ENCODE results near the gene FGFR2. TPM values are rescaled to one million over a fixed set of nuclear protein-coding genes. Genes with fewer than 3 reads are reported as not detected.

The FGFR2 gene
- total RNA-seq, 6 donors from 2014 or later = 36.7 to 83.7 (median 64.1) TPM

- DNase-seq = no peak
- no peak for ATAC-seq (ENCODE audit: low FRiP score in 2 of 2)
- 72 to 76% methylated on average over 3 of the region's 3 CpGs for WGBS, 2 donors
Observed at GRCh38 chr10:121589553-121589952, 8.7 kb downstream of the FGFR2 start.

GRCh38 chr10:121583857-121584256 lies 14.4 kb downstream of the FGFR2 start:
- no peaks in the 10 kb centered on the region for H3K27me3 ChIP-seq
- H3K36me3 ChIP-seq = no peaks in the 10 kb centered on the region
- no peaks in the 10 kb centered on the region for H3K9me3 ChIP-seq
- peaks cover 7 to 21% (median 15%) of the 10 kb centered on the region in 4 donors for H3K4me1 ChIP-seq
- no peak for TF ChIP-seq POLR2AphosphoS5 (IDR thresholded peaks at IDR 0.05)
- TF ChIP-seq EP300 (IDR thresholded peaks at IDR 0.05) = no peak
- 92 to 100% methylated on average over 1 of the region's 1 CpG for whole genome bisulfite sequencing, 2 donors
- DNase-seq (no peak), ATAC-seq (ENCODE audit: low FRiP score in 2 of 2) (no peak)
- no peak overlapping the region for H3K4me3 ChIP-seq
- H3K27ac ChIP-seq = no peak overlapping the region

More at GRCh38 chr10:121589553-121589952, 8.7 kb downstream of the FGFR2 start:
- Histone ChIP-seq H3K36me3 (no peaks in the 10 kb centered on the region), H3K4me3 (no peak overlapping the region), H3K27ac (no peak overlapping the region), H3K27me3 (no peaks in the 10 kb centered on the region), H3K9me3 (no peaks in the 10 kb centered on the region), H3K4me1 (peaks cover 0 to 12% (median 0%) of the 10 kb centered on the region in 4 donors)
- no peak for TF ChIP-seq EP300 (IDR thresholded peaks at IDR 0.05)
- no peak for TF ChIP-seq POLR2AphosphoS5 (IDR thresholded peaks at IDR 0.05)
- no peak for TF ChIP-seq CTCF (IDR thresholded peaks at IDR 0.05)
- no peak for TF ChIP-seq POLR2A (IDR thresholded peaks at IDR 0.05)

- WGBS, 2 donors = 91 to 96% methylated on average over 6 of the region's 6 CpGs
- DNase-seq (no peak), ATAC-seq (ENCODE audit: low FRiP score in 2 of 2) (no peak)
- no peak overlapping the region for H3K27ac ChIP-seq
- H3K36me3 ChIP-seq = no peaks in the 10 kb centered on the region
- H3K9me3 ChIP-seq = no peaks in the 10 kb centered on the region
- no peak overlapping the region for H3K4me3 ChIP-seq
- no peak for TF ChIP-seq POLR2A (IDR thresholded peaks at IDR 0.05)
- no peak for TF ChIP-seq EP300 (IDR thresholded peaks at IDR 0.05)
- TF ChIP-seq POLR2AphosphoS5 (IDR thresholded peaks at IDR 0.05) = no peak
- no peak for TF ChIP-seq CTCF (IDR thresholded peaks at IDR 0.05)
- no peaks in the 10 kb centered on the region for H3K27me3 ChIP-seq
- H3K4me1 ChIP-seq = peaks cover 7 to 21% (median 15%) of the 10 kb centered on the region in 4 donors
Observed at GRCh38 chr10:121583258-121583657, 15.0 kb downstream of the FGFR2 start.

GRCh38 chr10:121580276-121581116 lies 17.7 kb downstream of the FGFR2 start:
- DNase-seq (no peak), ATAC-seq (ENCODE audit: low FRiP score in 2 of 2) (no peak)
- Histone ChIP-seq H3K27me3 (no peaks in the 10 kb centered on the region), H3K4me3 (no peak overlapping the region), H3K9me3 (no peaks in the 10 kb centered on the region), H3K36me3 (no peaks in the 10 kb centered on the region), H3K27ac (peak overlapping the region; percentile 51 to 64 (median 54)), H3K4me1 (peaks cover 7 to 26% (median 15%) of the 10 kb centered on the region in 4 donors)
- WGBS, 2 donors = 54 to 69% methylated on average over 15 to 22 of the region's 22 CpGs
- TF ChIP-seq POLR2AphosphoS5 (IDR thresholded peaks at IDR 0.05) (no peak), EP300 (IDR thresholded peaks at IDR 0.05) (no peak)

- Histone ChIP-seq H3K36me3 (no peaks in the 10 kb centered on the region), H3K9me3 (no peaks in the 10 kb centered on the region), H3K4me1 (peaks cover 7 to 26% (median 11%) of the 10 kb centered on the region in 4 donors), H3K27ac (peak overlapping the region in 3 of 4 donors; percentile 48 to 56 (median 53)), H3K27me3 (no peaks in the 10 kb centered on the region), H3K4me3 (no peak overlapping the region)
- peak; percentile 13 to 74 for ATAC-seq (ENCODE audit: low FRiP score in 2 of 2)
- 57 to 58% methylated on average over 3 to 8 of the region's 8 CpGs for WGBS, 2 donors
- no peak for TF ChIP-seq CTCF (IDR thresholded peaks at IDR 0.05)
- no peak for TF ChIP-seq POLR2A (IDR thresholded peaks at IDR 0.05)
- TF ChIP-seq POLR2AphosphoS5 (IDR thresholded peaks at IDR 0.05) = no peak
- no peak for DNase-seq
Observed at GRCh38 chr10:121579656-121580055, 18.6 kb downstream of the FGFR2 start.
